Mesenchymal stem cell (in vitro differentiated cells and primary cell): ENCODE results near the gene PGM1.

Experiments
- DNase-seq: peaks from one replicate; pipeline ENCODE4 v3.0.0-alpha.2; 2013
- H2AFZ ChIP-seq: one replicate; pipeline ENCODE4 v1.6.1; 2013; ENCODE audit warnings: low read depth, mild to moderate bottlenecking, control low read depth, inconsistent platforms, low read length, moderate library complexity
- H2AK5ac ChIP-seq: 2 replicates; pipeline ENCODE4 v1.6.1; 2013; ENCODE audit warnings: low read length, moderate library complexity, mild to moderate bottlenecking, inconsistent platforms; ENCODE audit not compliant: severe bottlenecking
- H2BK120ac ChIP-seq: one replicate; pipeline ENCODE4 v1.6.1; 2013; ENCODE audit warnings: low read depth, mild to moderate bottlenecking, inconsistent platforms, low read length, moderate library complexity
- H2BK12ac ChIP-seq, 2 experiments: one replicate each; pipeline ENCODE4 v1.6.1; 2013; ENCODE audit warnings: inconsistent platforms in 2 of 2, low read length in 2 of 2, mild to moderate bottlenecking in 2 of 2, moderate library complexity in 2 of 2, control low read depth in 1 of 2
- H2BK15ac ChIP-seq: one replicate; pipeline ENCODE4 v1.6.1; 2013; ENCODE audit warnings: mild to moderate bottlenecking, low read depth, inconsistent platforms; ENCODE audit not compliant: poor library complexity, severe bottlenecking
- H2BK5ac ChIP-seq: 2 replicates; pipeline ENCODE4 v1.6.1; 2013; ENCODE audit warnings: low read depth, mild to moderate bottlenecking, low read length, control low read depth, inconsistent platforms; ENCODE audit not compliant: poor library complexity, severe bottlenecking
- H3K14ac ChIP-seq, 2 experiments: one replicate each; pipeline ENCODE4 v1.6.1; 2013; ENCODE audit warnings: inconsistent platforms in 2 of 2, low read length in 2 of 2, control low read depth in 1 of 2, mild to moderate bottlenecking in 1 of 2, moderate library complexity in 1 of 2
- H3K18ac ChIP-seq, 2 experiments: one replicate each; pipeline ENCODE4 v1.6.1; 2013; ENCODE audit warnings: inconsistent platforms in 2 of 2, low read length in 2 of 2, control low read depth in 1 of 2, low read depth in 1 of 2, mild to moderate bottlenecking in 1 of 2
- H3K23ac ChIP-seq, 2 experiments: one replicate each; pipeline ENCODE4 v1.6.1; 2013; ENCODE audit warnings: inconsistent platforms in 2 of 2, low read length in 2 of 2, mild to moderate bottlenecking in 2 of 2, moderate library complexity in 2 of 2, control low read depth in 1 of 2
- H3K27ac ChIP-seq: 2 replicates; pipeline ENCODE4 v1.5.1; 2013; ENCODE audit warnings: mild to moderate bottlenecking, moderate library complexity, low read length, control low read depth, inconsistent platforms; ENCODE audit not compliant: poor library complexity, severe bottlenecking
- H3K27me3 ChIP-seq, 2 experiments: 2 replicates each; pipeline versions ENCODE4 v1.6.1 to v1.7.0; 2013; ENCODE audit warnings: low read length in 2 of 2, mild to moderate bottlenecking in 2 of 2, moderate library complexity in 2 of 2, control low read depth in 1 of 2, inconsistent platforms in 1 of 2; ENCODE audit not compliant: control insufficient read depth in 1 of 2, insufficient read depth in 1 of 2
- H3K36me3 ChIP-seq, 2 experiments: 2 replicates each; pipeline versions ENCODE4 v1.6.1 to v1.7.0; 2013; ENCODE audit warnings: low read length in 2 of 2, control low read depth in 1 of 2, inconsistent platforms in 1 of 2, low read depth in 1 of 2, mild to moderate bottlenecking in 1 of 2; ENCODE audit not compliant: insufficient read depth in 2 of 2, control insufficient read depth in 1 of 2
- H3K4ac ChIP-seq, 2 experiments: one replicate each; pipeline ENCODE4 v1.6.1; 2013; ENCODE audit warnings: inconsistent platforms in 2 of 2, low read length in 2 of 2, mild to moderate bottlenecking in 2 of 2, moderate library complexity in 2 of 2, control low read depth in 1 of 2, low read depth in 1 of 2
- H3K4me1 ChIP-seq: 2 replicates; pipeline ENCODE4 v1.6.1; 2013; ENCODE audit warnings: low read depth, low read length, control low read depth; ENCODE audit not compliant: control insufficient read depth, insufficient read depth
- H3K4me2 ChIP-seq: 2 replicates; pipeline ENCODE4 v1.6.1; 2013; ENCODE audit warnings: low read length, mild to moderate bottlenecking, inconsistent platforms; ENCODE audit not compliant: poor library complexity, severe bottlenecking
- H3K4me3 ChIP-seq, 2 experiments: 2 replicates each; pipeline versions ENCODE4 v1.5.1 to v1.7.0; 2013; ENCODE audit warnings: low read length in 2 of 2, mild to moderate bottlenecking in 2 of 2, control low read depth in 1 of 2, low read depth in 1 of 2; ENCODE audit not compliant: insufficient read depth in 1 of 2
- H3K79me1 ChIP-seq: replicated peaks from 2 replicates; pipeline ENCODE4 v1.6.1; 2013; ENCODE audit warnings: mild to moderate bottlenecking, control low read depth, low read length, inconsistent platforms; ENCODE audit not compliant: poor library complexity, severe bottlenecking
- H3K9ac ChIP-seq: 2 replicates; pipeline ENCODE4 v1.7.0; 2013; ENCODE audit warnings: mild to moderate bottlenecking, low read length, moderate library complexity
- H3K9me3 ChIP-seq: 2 replicates; pipeline ENCODE4 v1.7.0; 2013; ENCODE audit warnings: mild to moderate bottlenecking, low read length; ENCODE audit not compliant: control insufficient read depth
- H4K8ac ChIP-seq: one replicate; pipeline ENCODE4 v1.6.1; 2013; ENCODE audit warnings: inconsistent platforms, mild to moderate bottlenecking, low read length, moderate library complexity
- H4K91ac ChIP-seq: one replicate; pipeline ENCODE4 v1.6.1; 2013; ENCODE audit warnings: mild to moderate bottlenecking, low read length, inconsistent platforms
- whole genome bisulfite sequencing: methylation state at CpG from one replicate; pipeline ENCODE4 v1.1.7; 2013; ENCODE audit warnings: mixed read lengths; 5-methylcytosine and 5-hydroxymethylcytosine counted together

PGM1 gene

GRCh38 chr1:63592536-63593302, 492 bp upstream of the PGM1 start:
- Histone ChIP-seq H3K27me3 (no peaks in the 10 kb centered on the region), H2AK5ac (no peak overlapping the region), H4K91ac (no peak overlapping the region), H3K9me3 (no peaks in the 10 kb centered on the region), H3K4me2 (peak overlapping the region; percentile 81), H2BK120ac (peak overlapping the region; percentile 6), H3K9ac (peak overlapping the region; percentile 95), H3K14ac (no peak overlapping the region), H3K18ac (peak overlapping the region in 1 of 2 experiments; percentile 92), H3K27ac (no peak overlapping the region), H2BK5ac (no peak overlapping the region), H3K4me3 (peak overlapping the region; percentile 79 to 94), H3K36me3 (no peaks in the 10 kb centered on the region), H3K23ac (no peak overlapping the region), H2BK12ac (no peak overlapping the region), H3K4me1 (no peaks in the 10 kb centered on the region), H2BK15ac (no peak overlapping the region), H3K4ac (no peak overlapping the region), H4K8ac (peak overlapping the region; percentile 92), H2AFZ (peak overlapping the region; percentile 49), H3K79me1 (peaks cover 14% of the 10 kb centered on the region)
- DNase-seq, result no peak
- WGBS, result 41% methylated on average over 15 of the region's 18 CpGs

DNA sequence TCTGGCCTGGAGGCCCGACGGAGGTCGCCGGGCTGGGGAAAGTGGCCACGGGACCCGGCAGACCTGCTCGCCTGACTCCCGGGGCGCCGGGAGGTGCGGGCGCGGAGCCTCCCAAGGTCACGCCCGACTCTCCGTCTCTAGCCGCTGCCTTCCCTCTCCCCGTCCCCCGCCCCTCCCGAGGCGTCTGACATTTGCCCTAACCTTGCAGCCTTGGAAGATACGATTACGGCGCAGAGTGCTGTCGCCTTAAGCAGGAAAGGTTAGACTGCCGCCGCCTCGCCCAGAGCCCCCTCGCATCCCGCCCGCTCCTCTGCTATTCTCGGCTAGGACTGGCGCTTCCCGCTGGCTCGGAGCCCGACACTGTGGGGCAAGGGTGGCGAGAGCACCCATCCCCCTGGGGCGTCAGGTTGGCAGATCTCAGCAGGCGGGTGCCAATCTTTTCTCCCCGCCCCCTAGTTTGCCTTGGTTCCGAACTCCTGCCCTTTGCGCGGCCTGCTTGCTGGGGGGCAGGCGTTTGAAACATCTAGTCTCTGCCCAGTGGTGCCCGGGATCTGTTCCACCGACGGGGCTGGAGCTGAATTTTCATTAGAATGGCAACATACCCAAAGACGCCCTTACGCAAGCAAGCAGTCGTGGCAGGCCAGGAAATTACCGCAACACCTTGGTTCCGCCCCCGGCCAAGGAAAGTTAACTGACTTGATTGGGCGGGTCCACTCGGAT, 835 bp downstream of the PGM1 start:
- Histone ChIP-seq H3K14ac (peak overlapping the region in 1 of 2 experiments; percentile 84), H2BK5ac (no peak overlapping the region), H2BK15ac (peak overlapping the region; percentile 6), H3K27ac (peak overlapping the region; percentile 58), H4K91ac (peak overlapping the region; percentile 90), H3K4me2 (peak overlapping the region; percentile 81), H3K23ac (peak overlapping the region in 1 of 2 experiments; percentile 19), H3K27me3 (no peaks in the 10 kb centered on the region), H3K36me3 (no peaks in the 10 kb centered on the region), H3K9me3 (no peaks in the 10 kb centered on the region), H3K4me3 (peak overlapping the region; percentile 79 to 94), H3K9ac (peak overlapping the region; percentile 95), H4K8ac (peak overlapping the region; percentile 20), H2BK12ac (peak overlapping the region in 1 of 2 experiments; percentile 37), H2AK5ac (no peak overlapping the region), H3K4ac (peak overlapping the region; percentile 2 to 54), H3K4me1 (no peaks in the 10 kb centered on the region), H2BK120ac (peak overlapping the region; percentile 38), H2AFZ (peak overlapping the region; percentile 49), H3K79me1 (peaks cover 17% of the 10 kb centered on the region), H3K18ac (peak overlapping the region; percentile 6 to 92)
- peak; percentile 51 for DNase-seq
- WGBS, result 6% methylated on average over 55 of the region's 55 CpGs

GRCh38 chr1:63595435-63595834, 2.2 kb downstream of the PGM1 start:
- DNase-seq, result no peak
- H2BK5ac ChIP-seq, result no peak overlapping the region
- H3K4me2 ChIP-seq, result no peak overlapping the region
- H3K18ac ChIP-seq, result no peak overlapping the region
- H3K9ac ChIP-seq, result no peak overlapping the region
- H3K14ac ChIP-seq, result no peak overlapping the region
- H3K4me3 ChIP-seq, result no peak overlapping the region
- no peak overlapping the region for H4K8ac ChIP-seq
- no peaks in the 10 kb centered on the region for H3K9me3 ChIP-seq
- H3K23ac ChIP-seq, result no peak overlapping the region
- H2BK12ac ChIP-seq, result no peak overlapping the region
- no peak overlapping the region for H3K27ac ChIP-seq
- no peak overlapping the region for H2BK120ac ChIP-seq
- no peak overlapping the region for H2AFZ ChIP-seq
- no peak overlapping the region for H3K4ac ChIP-seq
- H3K27me3 ChIP-seq, result no peaks in the 10 kb centered on the region
- H2AK5ac ChIP-seq, result no peak overlapping the region
- H3K36me3 ChIP-seq, result no peaks in the 10 kb centered on the region
- no peaks in the 10 kb centered on the region for H3K4me1 ChIP-seq
- 93% methylated on average over 1 of the region's 1 CpG for WGBS
- no peak overlapping the region for H2BK15ac ChIP-seq
- no peak overlapping the region for H4K91ac ChIP-seq
- H3K79me1 ChIP-seq, result peaks cover 19% of the 10 kb centered on the region

DNA sequence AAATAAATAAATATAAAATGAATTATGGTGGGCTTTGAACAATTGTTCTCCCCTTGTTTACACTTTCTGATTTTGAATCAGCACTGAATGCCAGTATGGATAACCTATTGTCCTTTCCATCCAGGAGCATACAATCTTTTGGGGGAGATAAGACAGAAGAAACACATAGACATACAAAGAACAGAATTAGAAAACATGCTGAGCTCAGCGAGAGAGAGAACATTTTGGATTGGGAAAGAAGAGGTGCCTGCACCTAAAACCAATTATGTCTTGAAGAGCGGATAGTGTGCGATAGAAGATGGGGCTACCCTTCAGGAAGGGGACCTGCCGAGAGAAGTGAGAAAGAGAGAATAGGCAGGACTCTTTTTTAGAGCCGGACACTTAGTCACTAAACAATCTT, 6.6 kb downstream of the PGM1 start:
- DNase-seq, result no peak
- Histone ChIP-seq H2AFZ (no peak overlapping the region), H4K8ac (no peak overlapping the region), H3K9ac (no peak overlapping the region), H4K91ac (no peak overlapping the region), H2BK5ac (no peak overlapping the region), H3K27me3 (no peaks in the 10 kb centered on the region), H3K4ac (no peak overlapping the region), H2BK15ac (no peak overlapping the region), H3K4me2 (no peak overlapping the region), H3K79me1 (peaks cover 31% of the 10 kb centered on the region), H3K9me3 (no peaks in the 10 kb centered on the region), H3K18ac (no peak overlapping the region), H3K36me3 (no peaks in the 10 kb centered on the region), H3K4me1 (no peaks in the 10 kb centered on the region), H3K14ac (no peak overlapping the region), H3K4me3 (no peak overlapping the region), H2AK5ac (no peak overlapping the region), H3K27ac (no peak overlapping the region), H3K23ac (no peak overlapping the region), H2BK120ac (no peak overlapping the region), H2BK12ac (no peak overlapping the region)
- WGBS, result 92% methylated on average over 4 of the region's 5 CpGs
